ENCODE measurements around the gene CHST6. TPM values are rescaled to one million over a fixed set of nuclear protein-coding genes. Genes with fewer than 3 reads are reported as not detected.
"Not testable (repeated sequence)": the region's sequence is repeated elsewhere in the genome, so short reads cannot be mapped to it uniquely, and the experiment has no call there.

CHST6 gene
- total and polyA plus RNA-seq, 4 donors = 2.2 to 8.5 (median 4.4) TPM

DNA sequence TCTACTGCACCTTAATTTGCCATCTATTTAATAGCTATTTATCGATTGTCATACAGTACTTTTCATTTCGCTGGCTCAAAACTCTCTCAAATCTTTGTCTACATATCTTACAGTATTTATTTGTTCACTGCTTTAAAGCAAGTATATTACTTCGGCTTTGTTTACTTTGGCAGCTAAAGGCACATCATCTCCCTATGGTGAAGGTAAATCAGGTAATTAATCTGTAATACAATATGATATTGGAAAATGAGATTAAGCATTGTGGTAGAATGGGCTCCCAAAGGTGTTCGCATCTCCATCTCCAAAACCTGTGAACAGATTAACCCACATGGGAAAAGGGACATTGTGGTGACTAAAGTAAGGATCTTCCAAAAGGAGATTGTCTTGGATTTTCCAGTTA is 37.2 kb downstream of the CHST6 start:
- H3K4me1 ChIP-seq (ENCODE audit: control insufficient read depth in 5 of 5, insufficient read depth in 5 of 5, low read length in 5 of 5) = peaks cover under 1 to 36% (median 15%) of the 10 kb centered on the region in 5 donors
- no peak overlapping the region for H3K4me3 ChIP-seq
- WGBS, 2 donors = 90 to 94% methylated on average over 4 of the region's 4 CpGs
- H3K27ac ChIP-seq (ENCODE audit: low read depth in 1 of 2, low read length in 1 of 2) = no peak overlapping the region
- H3K9me3 ChIP-seq (ENCODE audit: control insufficient read depth in 4 of 4, insufficient read depth in 3 of 4, low read length in 3 of 4) = no peaks in the 10 kb centered on the region
- H3K27me3 ChIP-seq (ENCODE audit: control insufficient read depth in 3 of 3, insufficient read depth in 3 of 3, low read length in 2 of 3) = no peaks in the 10 kb centered on the region
- H3K36me3 ChIP-seq (ENCODE audit: control insufficient read depth in 4 of 4, insufficient read depth in 4 of 4, low read length in 4 of 4) = peaks cover 0 to 2% (median 0%) of the 10 kb centered on the region in 4 donors
- DNase-seq (no peak), ATAC-seq (ENCODE audit: insufficient read depth, low FRiP score) (no peak)
- H3K9ac ChIP-seq (ENCODE audit: insufficient read depth in 1 of 2, low read length in 2 of 2) = no peak overlapping the region
- no peak for TF ChIP-seq CTCF (IDR thresholded peaks at IDR 0.05; ENCODE audit: control extremely low read depth, extremely low read depth)

DNA sequence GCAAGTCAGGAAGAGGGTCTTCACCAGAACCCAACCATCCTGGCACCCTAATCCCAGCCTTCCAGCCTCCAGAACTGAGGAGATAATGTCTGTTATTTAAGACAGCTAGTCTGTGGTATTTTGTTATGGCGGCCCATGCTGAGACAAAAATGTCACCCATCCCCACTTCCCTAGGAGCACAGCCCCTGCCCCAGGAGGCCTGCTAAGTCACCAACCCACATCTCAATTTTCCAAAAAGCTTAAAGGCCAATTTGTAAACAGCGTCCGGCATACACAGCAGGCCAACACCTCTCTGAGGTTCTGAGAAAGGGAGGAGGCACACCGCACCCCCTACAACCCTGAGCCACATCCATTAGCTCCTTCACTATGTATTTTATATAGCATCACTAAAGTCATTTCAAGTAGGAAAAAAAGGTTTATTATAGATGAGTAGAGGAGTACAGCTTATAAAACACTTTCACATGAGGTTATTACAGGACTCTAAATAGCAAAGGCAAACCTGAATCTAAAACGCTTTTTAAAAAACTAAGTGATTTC is 37.7 kb downstream of the CHST6 start:
- no peak overlapping the region for H3K9ac ChIP-seq (ENCODE audit: insufficient read depth in 1 of 2, low read length in 2 of 2)
- TF ChIP-seq CTCF (IDR thresholded peaks at IDR 0.05; ENCODE audit: control extremely low read depth, extremely low read depth) = no peak
- WGBS, 2 donors = 93 to 99% methylated on average over 5 of the region's 5 CpGs
- peaks cover 0 to 2% (median 0%) of the 10 kb centered on the region in 4 donors for H3K36me3 ChIP-seq (ENCODE audit: control insufficient read depth in 4 of 4, insufficient read depth in 4 of 4, low read length in 4 of 4)
- H3K9me3 ChIP-seq (ENCODE audit: control insufficient read depth in 4 of 4, insufficient read depth in 3 of 4, low read length in 3 of 4) = no peaks in the 10 kb centered on the region
- ATAC-seq (ENCODE audit: insufficient read depth, low FRiP score) (no peak), DNase-seq (no peak)
- no peaks in the 10 kb centered on the region for H3K27me3 ChIP-seq (ENCODE audit: control insufficient read depth in 3 of 3, insufficient read depth in 3 of 3, low read length in 2 of 3)
- no peak overlapping the region for H3K4me3 ChIP-seq
- H3K27ac ChIP-seq (ENCODE audit: low read depth in 1 of 2, low read length in 1 of 2) = no peak overlapping the region
- H3K4me1 ChIP-seq (ENCODE audit: control insufficient read depth in 5 of 5, insufficient read depth in 5 of 5, low read length in 5 of 5) = peaks cover 5 to 36% (median 15%) of the 10 kb centered on the region in 5 donors

DNA sequence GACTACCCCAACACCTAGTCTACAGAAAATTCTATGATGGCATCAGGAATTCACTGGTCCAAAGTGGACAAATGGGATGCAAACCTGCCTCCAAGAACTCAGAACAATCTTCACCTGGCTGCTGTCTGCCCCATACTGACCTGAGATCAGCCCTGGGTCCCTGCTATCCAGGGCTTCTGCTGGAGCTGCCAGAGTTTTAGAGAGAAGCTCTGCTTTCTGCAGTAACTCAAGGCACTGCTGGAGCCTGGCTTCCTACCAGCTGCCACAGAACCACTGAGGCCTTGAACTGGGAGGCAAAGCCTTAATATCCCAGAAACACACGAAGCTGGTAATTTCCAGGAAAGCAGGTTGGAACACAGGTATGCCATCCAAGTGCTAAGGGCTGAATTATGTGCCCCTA is 38.3 kb downstream of the CHST6 start:
- 88 to 89% methylated on average over 1 of the region's 1 CpG for WGBS, 2 donors
- TF ChIP-seq CTCF (IDR thresholded peaks at IDR 0.05; ENCODE audit: control extremely low read depth, extremely low read depth) = no peak
- ATAC-seq (ENCODE audit: insufficient read depth, low FRiP score) (no peak), DNase-seq (no peak)
- Histone ChIP-seq H3K9ac (ENCODE audit: insufficient read depth in 1 of 2, low read length in 2 of 2) (no peak overlapping the region), H3K9me3 (ENCODE audit: control insufficient read depth in 4 of 4, insufficient read depth in 3 of 4, low read length in 3 of 4) (no peaks in the 10 kb centered on the region), H3K27ac (ENCODE audit: low read depth in 1 of 2, low read length in 1 of 2) (no peak overlapping the region), H3K4me3 (no peak overlapping the region), H3K36me3 (ENCODE audit: control insufficient read depth in 4 of 4, insufficient read depth in 4 of 4, low read length in 4 of 4) (peaks cover 0 to 2% (median 0%) of the 10 kb centered on the region in 4 donors), H3K4me1 (ENCODE audit: control insufficient read depth in 5 of 5, insufficient read depth in 5 of 5, low read length in 5 of 5) (peaks cover 8 to 34% (median 15%) of the 10 kb centered on the region in 5 donors), H3K27me3 (ENCODE audit: control insufficient read depth in 3 of 3, insufficient read depth in 3 of 3, low read length in 2 of 3) (no peaks in the 10 kb centered on the region)

- H3K27me3 ChIP-seq (ENCODE audit: control insufficient read depth in 3 of 3, insufficient read depth in 3 of 3, low read length in 2 of 3); H3K9ac ChIP-seq (ENCODE audit: insufficient read depth in 1 of 2, low read length in 2 of 2); DNase-seq; H3K27ac ChIP-seq (ENCODE audit: low read depth in 1 of 2, low read length in 1 of 2); H3K9me3 ChIP-seq (ENCODE audit: control insufficient read depth in 4 of 4, insufficient read depth in 3 of 4, low read length in 3 of 4); ATAC-seq (ENCODE audit: insufficient read depth, low FRiP score); H3K4me3 ChIP-seq; H3K36me3 ChIP-seq (ENCODE audit: control insufficient read depth in 4 of 4, insufficient read depth in 4 of 4, low read length in 4 of 4): not testable (repeated sequence)
- H3K4me1 ChIP-seq (ENCODE audit: control insufficient read depth in 5 of 5, insufficient read depth in 5 of 5, low read length in 5 of 5) = peaks cover 8 to 29% (median 13%) of the 10 kb centered on the region in 5 donors
- 94 to 100% methylated on average over 4 of the region's 4 CpGs for WGBS, 2 donors
These were observed 38.8 kb downstream of the CHST6 start for GRCh38 chr16:75456486-75456885.

Data from lung (tissue), 12 donors.